ENCODE data around the gene PLOD3.

PLOD3 gene

DNA sequence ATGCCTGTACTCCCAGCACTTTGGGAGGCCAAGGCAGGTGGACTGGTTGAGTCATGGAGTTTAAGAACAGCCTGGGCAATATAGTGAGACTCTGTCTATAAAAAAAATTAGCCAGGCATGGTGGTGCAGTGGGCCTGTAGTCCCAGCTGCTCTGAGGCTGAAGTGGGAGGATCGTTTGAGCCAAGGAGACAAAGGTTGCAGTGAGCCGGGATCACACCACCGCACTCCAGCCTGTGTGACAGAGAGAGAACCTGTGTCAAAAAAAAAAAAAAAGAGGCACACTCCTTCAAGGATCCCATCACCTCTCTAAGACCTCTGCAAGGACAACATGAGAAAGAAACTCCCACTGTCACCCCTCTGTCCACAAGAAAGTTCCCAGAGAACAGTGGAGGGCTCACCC lies 41.7 kb downstream of the PLOD3 start:
- no peak for DNase-seq

DNA sequence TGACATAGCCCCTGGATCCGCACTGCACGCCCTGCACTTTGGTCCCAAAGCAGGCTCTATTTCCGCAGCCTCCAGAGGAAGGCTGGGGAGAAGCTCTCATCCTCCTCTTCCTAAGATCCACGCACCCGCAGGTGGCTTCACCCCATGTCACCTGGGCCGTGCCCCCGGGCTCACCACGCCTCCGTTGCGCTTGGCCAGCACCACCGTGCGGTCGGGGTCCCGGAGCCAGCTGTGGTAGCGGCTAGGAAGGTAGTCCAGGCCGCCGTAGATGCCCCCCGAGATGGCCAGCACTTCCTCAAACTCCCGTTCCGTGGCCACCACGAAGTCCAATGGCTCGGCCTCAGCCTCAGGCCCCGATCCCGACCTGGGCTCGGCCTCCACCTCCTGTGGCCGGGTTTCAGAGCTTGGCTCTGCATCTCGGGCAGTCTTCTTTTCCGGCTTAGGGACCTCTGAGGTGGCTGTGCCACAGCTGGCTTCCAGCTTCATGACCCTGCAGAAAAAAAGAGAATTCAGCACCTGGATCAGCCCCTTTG lies 43.0 kb downstream of the PLOD3 start:
- no peak for DNase-seq

- DNase-seq = no peak
Observed at GRCh38 chr7:101173752-101174244, 43.6 kb downstream of the PLOD3 start.

DNA sequence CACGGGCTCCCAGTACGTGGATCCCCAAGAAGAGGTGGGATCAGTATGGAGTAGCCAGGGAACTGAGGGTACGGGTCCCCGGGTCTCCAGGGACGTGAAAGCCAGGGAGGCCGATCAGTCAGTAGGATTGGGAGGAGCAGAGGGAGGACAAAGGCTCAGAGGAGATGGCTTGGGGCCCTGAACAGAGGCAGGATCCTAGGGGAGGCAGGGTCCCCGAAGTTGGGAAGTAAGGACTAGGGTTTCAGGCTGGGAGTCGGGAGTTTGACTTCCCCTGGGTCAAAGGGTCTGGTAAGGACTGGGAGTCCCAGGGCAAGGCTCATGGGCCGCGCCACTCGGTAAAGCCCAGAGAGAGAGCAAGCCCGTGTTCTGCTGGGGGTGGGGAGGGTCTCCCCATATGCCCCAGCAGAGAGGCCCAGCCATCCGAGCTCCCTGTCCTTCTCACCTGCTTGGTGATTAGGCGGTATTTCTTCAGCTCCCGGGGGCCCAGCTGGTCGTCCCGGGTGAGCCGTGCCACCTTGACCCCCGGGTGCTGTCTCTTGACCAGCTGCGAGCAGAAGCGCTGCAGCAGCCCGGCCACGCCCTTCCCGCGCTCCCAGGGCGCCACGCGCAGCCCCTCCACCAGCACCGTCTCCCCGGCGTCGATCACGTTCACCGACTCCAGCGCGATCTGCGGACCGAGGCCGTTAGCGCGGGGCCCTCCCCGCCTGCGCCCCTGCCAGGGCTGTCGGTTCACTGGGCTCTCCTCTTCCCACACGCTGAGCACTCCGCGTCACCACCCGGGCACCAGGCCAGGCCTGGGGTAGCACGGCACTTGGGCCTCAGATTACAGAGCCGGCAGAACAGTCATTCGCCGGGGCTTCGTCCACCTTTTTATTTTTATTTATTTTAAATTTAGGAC lies 44.3 kb downstream of the PLOD3 start:
- DNase-seq = peak; percentile 39

- no peak for DNase-seq
Observed at GRCh38 chr7:101172005-101172853, 45.2 kb downstream of the PLOD3 start.

DNA sequence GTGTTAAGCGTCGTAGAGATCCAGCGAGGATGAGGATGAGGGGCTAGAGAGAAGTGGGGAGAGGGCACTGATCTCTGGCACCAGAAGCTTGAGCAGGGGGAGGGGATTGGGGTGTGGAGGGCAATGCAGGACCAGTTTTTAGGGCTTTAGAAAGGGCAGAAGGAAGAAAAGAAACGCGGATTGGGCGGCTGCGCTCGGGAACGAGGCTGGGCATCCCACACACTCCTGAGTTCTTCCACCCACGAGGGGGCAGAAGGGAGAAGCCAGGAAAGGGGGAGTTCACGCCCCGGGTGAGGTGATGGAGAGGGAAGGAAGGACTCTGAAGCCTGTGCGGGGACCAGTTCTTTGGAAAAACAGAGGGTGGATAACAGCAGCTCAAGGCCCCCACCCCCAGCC lies 45.9 kb downstream of the PLOD3 start:
- no peak for DNase-seq

- DNase-seq = no peak
Observed at GRCh38 chr7:101170617-101171441, 46.6 kb downstream of the PLOD3 start.

- DNase-seq = peak; percentile 46
Observed at GRCh38 chr7:101169838-101170551, 47.4 kb downstream of the PLOD3 start.

DNA sequence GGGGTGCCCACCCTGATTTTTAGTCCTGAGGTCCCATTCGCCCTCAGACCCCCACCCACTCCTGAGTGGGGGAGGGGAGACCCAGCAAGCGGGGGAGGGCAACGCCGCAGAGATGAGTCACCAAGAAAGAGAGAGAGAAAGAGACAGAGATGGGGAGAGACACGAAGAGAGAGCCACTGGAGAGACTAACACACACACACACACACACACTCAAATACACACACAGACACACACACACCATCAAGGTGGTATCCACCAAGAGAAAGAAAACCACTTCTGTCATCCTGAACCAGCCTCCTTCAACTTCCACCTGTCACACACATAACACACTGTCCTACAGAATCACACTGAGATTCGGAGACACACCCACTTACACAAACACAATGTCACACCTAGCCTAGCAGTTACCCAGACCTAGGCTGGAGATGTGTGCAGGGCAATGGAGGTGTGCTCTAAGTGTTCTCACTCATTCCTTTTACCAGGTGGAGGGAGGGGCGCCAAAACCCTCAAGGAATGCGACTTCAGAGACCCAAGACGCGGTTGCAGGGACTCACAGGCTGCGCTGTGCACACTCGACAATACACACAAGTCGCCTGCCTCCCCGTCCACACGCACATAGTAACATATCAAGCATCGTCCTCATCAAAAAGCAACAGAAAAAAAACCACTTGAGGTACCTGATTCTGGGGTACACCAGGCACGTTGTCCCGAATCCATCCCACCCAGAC lies 48.1 kb downstream of the PLOD3 start:
- no peak for DNase-seq

GRCh38 chr7:101168412-101169049 lies 48.9 kb downstream of the PLOD3 start:
- no peak for DNase-seq

GRCh38 chr7:101167645-101168411 lies 49.6 kb downstream of the PLOD3 start:
- DNase-seq = no peak

DNA sequence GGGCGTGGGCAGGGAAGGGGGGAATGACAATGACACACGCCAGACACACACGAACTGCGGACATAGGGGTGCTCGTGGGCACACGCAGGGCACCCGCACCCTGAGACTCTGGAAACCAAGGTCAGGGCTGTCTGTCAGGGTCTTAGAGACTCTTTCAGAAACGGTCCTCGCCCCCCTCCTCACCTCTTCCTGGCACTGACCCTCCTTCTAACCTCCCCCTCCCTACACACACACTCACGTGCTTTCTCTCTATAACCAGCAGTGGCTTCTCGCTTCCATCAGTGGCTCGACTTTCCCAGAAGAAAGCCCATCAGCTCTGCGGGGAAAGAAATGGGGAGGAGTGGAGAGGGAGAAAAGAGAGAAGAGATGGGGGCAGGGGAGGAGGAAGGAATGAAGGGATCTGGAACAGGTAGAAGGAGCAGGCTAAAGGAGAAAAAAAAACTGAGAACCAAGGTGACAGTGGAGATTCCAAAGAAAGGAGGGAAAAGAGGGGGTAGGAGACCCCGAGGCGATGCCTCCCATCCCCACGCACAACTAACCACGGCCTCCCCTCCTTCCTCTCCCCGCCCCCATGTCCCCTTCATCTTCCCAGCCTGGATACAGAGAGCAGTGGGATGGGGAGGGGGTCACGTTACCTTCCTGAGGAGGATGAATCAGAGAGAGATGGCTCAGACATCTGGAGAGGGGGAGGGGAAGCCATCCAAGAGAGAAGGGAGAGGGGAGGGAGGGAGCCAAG lies 50.3 kb downstream of the PLOD3 start:
- DNase-seq = no peak

- no peak for DNase-seq
Observed at GRCh38 chr7:101166648-101166908, 50.8 kb downstream of the PLOD3 start.

DNA sequence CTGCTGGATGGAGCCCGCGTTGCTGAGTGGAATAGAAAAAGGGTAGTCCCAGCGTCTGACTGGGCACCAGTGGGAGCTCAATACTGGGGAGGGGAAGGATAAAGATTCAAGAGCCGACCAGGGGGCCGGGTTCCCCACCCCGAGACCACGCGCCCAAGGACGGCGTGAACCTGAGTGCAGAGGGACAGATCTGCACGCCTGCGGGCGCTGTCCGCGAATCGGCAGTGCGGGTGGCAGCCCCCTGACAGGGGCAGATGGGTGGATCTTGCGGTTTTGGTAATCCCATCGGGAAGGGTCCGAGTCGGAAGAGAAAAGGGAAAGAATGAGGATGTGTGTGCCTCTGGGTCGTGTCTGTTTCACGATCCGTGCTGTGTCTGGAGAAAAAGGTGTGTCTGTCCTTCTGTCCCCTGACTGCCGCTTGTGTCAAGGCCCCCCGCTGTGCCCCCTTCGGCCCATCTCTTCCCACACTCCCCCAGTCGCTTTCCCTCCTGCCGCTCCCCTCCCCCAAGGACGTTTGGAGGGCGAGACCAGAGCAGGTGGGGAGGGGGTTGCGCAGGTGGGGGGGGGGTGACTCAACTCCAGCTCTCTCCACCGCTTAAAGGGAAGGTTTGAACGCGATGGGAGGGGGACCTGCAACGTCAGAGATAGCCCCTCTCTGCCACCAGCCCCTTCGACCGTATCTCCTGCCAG lies 51.3 kb downstream of the PLOD3 start:
- DNase-seq = no peak

DNA sequence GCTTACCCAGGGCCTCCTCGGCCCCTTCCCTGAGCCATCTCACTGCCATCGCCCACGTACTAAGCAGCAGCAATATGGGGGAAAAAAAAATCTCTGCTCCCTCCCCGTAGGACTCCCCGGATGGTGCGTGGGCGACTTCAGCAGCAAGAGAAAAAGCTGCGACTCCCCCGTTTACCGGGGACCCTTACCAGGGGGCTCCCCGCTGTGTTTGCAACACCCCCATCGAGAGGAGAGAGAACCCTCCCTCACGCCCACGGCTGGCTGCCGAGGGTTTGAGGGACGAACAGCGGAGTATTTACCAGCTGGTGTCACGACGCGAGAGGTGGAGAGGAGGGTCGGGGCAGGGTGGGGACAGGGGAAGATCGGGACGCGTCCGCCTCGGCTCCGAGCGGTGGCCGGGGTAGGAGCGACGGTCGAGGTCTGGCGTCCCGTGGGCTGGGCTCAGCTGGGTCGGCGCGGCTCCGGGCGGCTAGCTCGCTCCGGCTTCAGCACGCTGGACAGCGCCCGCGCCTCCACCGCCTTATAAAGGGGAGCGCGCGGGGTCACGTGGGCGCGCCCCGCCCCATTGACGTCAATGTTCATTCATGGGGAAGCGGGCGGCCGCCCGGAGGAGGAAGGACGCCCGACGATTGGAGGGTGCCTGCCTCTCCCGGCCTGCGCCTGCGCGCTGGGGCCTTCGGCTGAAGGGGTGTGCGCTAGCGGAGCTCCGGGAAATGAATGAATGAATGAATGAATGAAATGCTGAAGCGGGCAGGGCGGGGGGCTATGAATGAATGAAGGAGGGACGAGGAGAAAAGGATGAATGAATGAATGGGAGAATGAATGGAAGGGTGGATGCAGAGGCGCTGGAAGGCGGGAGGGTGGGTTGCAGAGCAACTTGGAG lies 52.1 kb downstream of the PLOD3 start, which contains the start of gene VGF:
Gene VGF, minus strand, starts transcription at position 495 of the 883 bp plus-strand sequence. CDS start 726 bp downstream, outside the sequence.
- DNase-seq = peak; percentile 86

GRCh38 chr7:101164071-101164840 lies 53.1 kb downstream of the PLOD3 start:
- peak; percentile 54 for DNase-seq

Data from kidney glomerular epithelial cell (primary cell).